HK-2 (cell line): Measurements from ENCODE around the gene AURKAIP1.
A peak's percentile ranks its signal among the peaks of the same experiment; 100 is the strongest.
"Not testable (repeated sequence)": the region's sequence is repeated elsewhere in the genome, so short reads cannot be mapped to it uniquely, and the experiment has no call there.

Source experiments
- DNase-seq: peaks from one replicate; pipeline ENCODE4 v3.0.0-alpha.2; 2018; ENCODE audit not compliant: unreplicated experiment

The AURKAIP1 gene

DNA sequence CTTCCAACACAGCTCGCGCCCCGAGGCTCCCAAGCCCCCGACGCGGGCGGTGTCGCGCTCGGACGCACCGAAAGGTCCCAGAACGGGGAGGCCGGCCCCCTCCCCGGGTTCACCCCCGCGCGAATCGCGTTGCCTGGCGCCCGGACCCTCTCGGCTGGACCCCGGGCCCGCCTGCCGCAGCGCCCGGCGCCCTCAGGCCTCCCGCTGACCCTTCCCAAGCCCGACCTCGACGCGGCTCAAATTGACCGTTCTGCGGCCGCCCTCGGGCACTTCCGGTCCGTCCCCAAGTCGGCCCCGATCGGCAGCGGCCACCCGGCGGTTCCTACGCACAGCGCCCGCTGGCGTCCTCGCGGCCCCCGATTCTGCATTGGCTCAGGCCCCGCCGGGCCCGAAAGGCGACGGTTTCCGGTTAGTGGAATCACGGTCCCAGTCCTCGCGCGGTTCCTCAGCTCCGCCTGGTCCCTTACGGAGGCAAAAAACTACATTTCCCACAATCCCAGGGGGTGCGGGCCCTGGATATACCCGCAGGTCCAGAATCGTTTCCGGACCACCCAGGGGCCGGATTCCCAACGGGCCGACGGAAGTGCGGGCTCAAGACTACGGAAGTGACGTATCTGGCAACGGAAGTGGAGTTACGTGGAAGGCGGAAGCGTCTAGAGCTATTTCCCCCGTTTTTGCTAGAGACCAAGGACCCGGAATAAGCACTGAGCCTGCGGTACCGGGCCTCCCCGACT lies at the start of gene AURKAIP1:
Gene AURKAIP1 (minus strand): TSS at position 279 of the 734 bp plus-strand sequence. CDS start 451 bp downstream, outside the sequence.
- peak; percentile 99 for DNase-seq

DNA sequence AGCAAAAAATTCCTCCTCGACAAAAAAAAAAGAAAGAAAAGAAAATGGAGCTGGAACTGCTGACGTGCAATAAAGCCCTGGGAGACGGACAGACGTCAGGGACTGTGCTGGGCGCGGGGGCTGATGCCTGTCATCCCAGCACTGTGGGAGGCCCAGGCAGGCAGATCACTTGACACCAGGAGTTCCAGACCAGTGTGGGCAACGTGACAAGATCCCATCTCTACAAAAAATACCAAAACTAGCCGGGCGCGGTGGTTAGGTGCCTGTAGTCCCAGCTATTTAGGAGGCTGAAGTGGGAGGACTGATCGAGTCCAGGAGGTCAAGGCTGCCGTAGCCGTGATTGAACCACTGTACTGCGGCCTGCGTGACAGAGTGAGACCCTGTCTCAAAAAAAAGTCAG lies 49.7 kb upstream of the AURKAIP1 start:
- no peak for DNase-seq

DNA sequence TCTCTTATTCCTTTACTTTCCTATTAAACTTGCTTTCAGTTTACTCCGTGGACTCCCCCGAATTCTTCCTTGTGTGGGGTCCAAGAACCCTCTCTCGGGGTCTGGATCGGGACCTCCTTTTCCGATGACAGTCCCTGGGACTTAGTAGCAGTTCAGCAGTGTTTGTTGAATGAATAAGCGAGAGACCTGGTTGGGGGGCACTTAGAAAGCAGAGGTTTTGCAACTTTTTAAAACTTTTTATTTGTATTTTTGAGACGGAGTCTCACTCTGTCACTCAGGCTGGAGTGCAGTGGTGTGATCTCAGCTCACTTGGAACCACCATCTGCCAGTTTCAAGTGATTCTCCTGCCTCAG lies 48.2 kb upstream of the AURKAIP1 start:
- no peak for DNase-seq

DNA sequence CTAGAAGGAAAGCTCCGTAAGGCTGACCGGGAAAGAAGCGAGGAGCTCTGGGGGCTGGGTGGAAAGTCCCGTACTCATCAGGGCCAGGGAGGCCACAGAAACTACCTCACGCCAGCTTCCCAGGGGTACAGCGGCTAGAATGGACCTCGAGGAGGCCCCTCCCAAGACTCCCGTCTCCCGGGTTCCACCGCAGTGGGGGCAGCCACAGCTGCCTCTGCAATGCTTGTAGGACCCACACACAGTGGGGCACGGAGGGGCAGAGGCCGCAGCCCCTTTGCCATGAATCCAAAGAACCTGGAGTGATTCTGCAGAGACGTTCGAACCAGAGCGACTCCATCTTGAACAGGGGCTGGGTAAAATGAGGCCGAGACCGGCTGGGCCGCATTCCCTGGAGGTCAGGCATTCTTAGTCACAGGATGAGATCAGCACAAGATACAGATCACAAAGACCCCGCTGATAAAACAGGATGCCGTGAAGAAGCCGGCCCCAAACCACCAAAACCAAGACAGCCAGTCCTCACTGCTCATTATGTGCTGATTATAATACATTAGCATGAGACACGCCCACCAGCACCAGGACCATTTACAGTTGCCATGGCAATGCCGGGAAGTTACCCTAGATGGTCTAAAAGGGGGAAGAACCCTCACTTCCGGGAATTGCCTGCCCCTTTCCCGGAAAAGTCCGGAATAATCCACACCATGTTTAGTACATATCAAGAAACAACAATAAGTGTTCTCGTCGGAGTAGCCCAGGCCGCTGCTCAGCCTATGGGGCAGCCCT lies 47.6 kb upstream of the AURKAIP1 start:
- DNase-seq, result no peak

DNA sequence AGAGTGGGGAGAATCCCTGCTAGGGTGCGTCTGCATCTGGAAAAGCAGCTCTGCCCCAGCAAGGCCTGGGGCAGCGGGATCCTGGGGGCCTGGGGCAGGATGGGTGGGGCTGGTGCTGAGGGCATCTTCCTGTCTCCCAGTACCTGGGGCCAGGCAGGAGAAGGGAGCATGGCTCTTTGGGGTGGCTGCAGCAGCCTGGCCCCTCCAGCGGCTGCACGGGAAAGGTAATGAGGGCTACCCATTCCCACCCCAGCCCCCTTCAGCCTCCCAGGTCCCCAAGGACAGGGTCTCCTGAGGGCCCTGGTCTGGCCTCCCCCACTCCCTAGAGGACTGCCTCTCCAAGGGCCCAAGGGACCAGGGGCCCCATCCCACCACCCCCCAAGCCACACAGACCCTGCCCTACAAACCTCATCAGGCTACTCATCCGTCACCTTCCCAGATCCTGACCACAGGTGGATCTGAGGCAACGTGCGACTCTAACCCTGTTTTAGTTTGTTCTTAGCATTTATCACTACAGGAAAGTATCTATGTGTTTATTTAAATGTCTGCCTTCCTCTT lies 47.0 kb upstream of the AURKAIP1 start:
- no peak for DNase-seq

DNA sequence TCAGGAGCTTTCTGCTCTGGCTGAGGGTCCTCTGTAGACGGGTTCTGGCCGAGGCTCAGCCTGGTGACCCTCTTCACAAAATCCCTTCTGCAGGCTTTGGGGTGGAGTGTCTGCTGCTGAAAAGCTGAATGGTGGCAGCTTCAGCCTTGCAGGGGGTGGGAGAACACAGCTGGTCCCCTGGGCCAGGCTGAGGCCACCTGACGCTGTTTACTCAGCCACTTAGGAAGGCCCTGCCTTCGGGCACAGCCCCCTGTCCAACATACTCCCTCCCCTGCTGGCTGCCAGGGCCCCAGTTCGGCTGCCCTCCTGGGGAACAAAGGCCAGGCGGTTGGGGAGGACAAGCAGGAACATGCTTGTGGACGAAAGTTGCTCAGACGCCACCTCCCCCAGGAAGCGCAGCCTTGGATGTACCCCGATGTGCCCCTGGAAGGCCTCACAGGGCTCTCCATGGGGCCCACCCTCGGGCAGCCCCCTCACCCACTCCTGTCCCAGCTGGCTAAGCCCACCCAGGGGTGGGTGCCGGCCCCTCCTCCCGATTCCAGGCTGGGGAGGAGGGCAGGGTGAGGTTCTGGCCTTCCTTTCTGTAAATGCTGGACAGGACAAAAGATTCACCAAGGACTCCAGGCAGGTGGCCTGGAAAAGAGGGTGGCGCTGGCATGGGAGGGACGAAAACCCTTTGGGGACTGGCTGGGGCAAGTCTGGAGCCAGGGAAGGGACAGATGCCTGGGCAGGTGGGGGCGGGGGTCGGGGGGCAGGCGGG lies 46.3 kb upstream of the AURKAIP1 start, which contains the start of gene ANKRD65:
Gene ANKRD65 (minus strand): TSS at position 130 of the 760 bp plus-strand sequence. CDS start 271 bp downstream, outside the sequence.
- no peak for DNase-seq

DNA sequence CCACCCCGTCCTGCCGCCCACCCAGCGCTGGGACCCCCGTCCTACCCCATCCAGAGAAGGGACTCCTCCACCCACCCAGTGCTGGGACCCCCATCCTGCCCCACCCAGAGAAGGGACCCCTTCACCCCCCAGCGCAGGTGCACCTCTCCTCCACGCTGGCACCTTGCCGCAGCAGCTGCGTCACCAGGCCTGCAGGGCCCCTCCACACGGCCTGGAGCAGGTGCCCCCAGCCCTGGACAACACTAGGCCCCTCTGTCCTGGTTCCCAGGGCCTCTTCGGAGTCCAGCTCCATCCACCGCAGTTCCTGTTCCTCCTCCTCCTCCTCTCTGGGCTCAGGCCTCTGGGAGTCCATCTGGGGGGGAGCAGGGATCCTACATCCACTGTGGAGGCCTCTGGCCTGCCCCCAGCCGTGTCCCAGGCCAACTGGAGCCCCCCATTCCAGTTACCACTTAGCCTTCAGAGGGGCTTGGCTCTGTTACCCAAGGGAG lies 45.7 kb upstream of the AURKAIP1 start:
- no peak for DNase-seq

DNA sequence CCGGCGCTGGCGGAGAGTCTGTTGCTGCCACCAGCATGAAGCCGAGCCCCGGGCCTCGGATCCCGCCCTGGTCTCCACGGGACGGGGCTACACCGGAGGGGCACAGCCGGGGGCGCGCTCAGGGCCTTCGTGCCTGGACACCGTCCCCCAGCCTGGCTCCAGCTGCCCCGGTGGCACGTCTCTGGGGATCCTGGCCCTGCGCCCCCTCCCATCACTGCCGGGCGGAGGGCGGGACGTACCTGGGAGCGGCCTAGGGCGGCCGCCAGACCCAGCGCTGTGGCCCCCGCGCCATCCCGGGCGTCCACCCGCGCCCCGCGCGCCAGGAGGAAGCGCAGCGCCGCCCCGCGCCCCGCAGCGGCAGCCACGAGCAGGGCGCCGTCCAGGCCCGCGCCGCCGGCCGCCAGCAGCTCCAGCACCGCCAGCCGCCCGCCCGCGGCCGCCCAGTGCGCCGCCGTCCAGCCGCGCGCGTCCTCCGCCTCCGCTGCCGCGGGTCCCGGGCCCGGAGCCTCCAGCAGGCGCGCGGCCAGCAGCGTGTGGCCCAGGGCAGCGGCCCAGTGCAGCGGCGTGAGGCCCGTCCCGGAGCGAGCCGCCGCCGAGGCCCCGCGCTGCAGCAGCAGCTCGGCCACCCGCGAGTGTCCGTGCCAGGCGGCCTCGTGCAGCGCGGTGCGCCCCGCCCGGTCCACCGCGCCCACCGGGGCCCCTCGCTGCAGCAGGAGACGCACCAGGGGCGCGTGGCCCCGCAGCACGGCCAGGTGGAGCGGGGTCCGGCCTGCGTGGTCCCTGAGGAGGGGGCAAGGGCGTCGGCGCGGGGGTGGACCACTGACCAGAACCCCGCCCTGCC lies 45.0 kb upstream of the AURKAIP1 start:
- no peak for DNase-seq

DNA sequence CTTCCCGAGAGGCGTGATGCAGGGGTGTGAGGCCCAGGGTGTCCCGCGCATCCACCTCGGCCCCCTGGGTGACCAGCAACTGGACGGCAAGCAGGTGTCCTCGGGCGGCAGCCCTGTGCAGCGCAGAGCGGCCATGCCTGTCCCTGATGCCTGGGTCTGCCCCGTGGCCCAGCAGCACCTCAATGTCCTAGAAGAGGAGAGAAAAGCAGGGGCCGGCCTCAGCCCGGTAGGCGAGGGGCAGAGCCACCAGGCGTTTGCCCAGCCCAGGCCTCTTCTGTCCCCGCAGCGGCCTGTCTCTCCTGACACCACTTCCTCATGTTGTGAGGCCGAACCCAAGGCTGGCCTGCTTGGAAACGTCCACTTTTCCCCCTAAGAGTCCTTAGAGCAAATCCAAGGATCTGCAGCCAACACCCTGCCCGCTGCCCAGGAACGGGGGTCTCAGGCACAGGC lies 44.4 kb upstream of the AURKAIP1 start:
- DNase-seq, result no peak

DNA sequence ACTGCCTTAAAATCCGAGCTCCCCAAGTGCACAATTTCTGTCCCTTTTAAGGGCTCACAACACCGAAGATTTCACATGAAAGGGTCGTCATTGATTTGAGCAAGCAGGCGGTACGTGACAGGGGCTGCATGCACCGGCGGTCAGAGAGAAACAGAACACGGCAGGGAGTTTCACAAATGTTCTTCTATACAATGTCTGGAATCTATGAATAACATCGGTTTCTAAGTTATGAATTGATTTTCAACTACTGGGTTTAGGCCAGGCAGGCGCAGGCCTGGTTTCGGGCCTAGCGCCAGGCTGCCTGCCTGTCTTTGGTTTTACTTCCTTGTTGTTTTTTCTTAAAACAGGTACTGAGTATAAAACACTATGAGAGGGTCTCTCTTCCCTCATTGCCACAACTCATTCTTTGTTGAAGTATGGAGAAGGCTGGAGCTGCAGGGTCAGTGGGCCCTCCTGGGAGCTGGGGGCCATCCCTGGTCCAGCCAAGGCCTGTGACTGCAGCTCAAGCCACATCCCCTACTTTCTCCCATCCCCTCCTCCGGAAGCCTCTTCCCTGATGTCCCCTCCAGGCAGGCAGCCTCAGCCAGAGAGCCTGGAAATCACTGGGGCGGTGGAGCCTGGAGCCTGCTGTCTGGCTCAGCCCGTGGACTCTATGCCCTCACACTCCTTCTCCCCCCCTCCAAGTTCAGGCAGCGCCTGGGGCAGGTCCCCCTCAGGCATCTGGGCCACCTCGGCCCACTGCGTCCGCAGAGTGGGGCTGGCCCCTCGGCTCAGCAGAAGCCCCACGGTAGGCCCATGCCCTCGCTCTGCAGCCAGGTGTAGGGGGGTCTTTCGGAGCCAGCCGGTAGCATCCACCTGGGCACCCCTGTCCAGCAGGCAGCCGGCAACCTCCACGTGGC lies 43.7 kb upstream of the AURKAIP1 start:
- no peak for DNase-seq

DNA sequence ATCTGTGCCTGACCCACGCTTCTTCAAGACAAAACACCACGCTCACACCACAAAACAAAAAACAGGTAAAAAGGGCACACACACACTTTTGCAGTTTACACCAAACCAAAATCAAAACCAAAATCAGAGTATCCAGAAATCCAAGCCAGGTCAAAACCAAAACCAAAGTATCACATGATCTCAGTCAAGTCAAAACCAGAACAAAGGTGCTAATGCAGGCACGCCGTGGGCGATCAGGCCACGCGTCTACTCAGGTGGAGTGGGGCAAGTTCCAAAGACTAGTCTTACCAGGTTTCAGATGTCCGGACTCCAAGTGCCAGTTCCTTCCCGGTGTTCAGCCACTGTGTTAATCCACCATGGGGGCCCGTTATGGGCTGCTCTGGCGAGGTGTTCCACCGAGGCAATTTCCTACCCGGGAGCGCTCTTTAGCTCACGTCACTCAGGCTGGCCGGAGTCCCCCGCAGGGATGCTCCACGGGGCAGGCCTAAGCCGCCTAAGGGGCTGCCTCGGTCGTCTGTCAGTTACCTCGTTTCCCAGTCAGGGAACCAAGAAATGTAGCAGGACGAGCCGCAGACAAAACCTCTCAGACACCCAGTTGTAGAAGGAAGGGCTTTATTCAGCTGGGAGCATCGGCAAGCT lies 42.9 kb upstream of the AURKAIP1 start:
- DNase-seq, result not testable (repeated sequence)

DNA sequence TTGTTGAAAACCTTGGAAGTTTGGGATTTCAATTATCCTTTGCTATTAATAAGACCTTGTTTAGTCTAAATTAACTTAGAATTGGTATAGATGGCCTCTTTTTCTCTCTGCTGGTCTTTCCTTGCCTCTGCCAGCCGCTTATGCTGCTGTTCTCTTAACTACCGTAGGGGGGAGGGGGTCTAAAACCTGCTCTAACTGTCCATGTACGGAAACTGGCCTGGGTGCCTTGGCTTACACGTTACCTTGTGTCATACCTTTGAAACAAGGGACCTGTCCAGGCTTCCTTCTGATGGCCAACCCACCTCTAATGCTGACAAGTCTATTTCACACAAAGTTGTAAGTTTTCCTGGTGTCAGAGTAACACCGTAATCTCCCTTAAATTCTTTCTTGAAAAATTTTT lies 42.4 kb upstream of the AURKAIP1 start:
- DNase-seq, result not testable (repeated sequence)

DNA sequence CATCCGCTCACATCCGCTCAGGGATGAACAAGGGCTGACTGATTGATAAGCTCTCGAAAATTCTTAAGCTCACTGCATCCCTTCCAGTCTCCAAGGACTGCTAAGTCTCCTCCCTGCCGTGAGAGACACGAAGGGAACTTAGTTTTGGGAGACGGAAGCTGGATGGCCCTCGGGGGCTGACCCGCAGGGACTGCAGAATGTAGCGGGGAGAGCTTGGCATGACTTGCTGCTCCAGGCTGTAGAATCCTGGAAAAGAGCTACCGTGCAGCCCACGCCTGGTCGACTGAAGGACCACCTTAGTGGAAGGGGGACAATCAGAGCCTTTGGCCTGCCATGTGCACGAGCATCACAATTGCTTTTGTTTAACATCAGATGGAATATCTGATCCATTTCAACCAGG lies 40.7 kb upstream of the AURKAIP1 start:
- no peak for DNase-seq

DNA sequence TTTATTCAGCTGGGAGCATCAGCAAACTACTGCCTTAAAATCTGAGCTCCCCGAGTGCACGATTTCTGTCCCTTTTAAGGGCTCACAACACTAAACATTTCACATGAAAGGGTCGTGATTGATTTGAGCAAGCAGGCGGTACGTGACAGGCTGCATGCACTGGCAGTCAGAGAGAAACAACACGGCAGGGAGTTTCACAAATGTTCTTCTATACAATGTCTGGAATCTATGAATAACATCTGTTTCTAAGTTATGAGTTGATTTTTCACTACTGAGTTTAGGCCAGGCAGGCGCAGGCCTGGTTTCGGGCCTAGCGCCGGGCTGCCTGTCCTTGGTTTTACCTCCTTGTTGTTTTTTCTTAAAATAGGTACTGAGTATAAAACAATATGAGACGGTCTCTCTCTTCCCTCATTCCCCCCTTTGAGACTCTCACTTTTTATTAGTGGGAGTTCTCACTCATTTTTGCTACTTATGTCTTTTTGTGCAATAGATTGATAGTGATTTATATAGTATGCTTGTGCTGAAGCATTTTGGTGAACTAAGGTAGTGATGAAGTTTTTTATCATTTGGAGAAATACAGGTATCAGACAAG lies 37.4 kb upstream of the AURKAIP1 start:
- DNase-seq, result not testable (repeated sequence)

DNA sequence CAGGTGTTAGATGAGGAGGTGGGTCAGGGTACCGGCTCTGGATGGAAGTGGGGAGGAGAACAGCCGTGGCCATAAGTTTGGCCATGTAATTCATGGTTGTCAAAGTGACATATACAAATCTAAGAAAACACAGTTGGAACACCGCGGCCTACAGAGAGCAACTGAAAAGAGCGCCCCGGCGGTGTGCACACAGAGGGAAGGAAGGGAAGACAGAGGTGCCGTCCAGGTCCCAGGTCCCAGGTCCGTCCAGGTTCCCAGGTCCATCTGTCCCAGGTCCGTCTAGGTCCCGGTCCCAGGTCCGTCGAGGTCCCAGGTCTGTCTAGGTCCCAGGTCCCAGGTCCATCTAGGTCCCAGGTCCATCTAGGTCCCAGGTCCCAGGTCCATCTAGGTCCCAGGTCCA lies 36.6 kb upstream of the AURKAIP1 start:
- DNase-seq, result no peak

DNA sequence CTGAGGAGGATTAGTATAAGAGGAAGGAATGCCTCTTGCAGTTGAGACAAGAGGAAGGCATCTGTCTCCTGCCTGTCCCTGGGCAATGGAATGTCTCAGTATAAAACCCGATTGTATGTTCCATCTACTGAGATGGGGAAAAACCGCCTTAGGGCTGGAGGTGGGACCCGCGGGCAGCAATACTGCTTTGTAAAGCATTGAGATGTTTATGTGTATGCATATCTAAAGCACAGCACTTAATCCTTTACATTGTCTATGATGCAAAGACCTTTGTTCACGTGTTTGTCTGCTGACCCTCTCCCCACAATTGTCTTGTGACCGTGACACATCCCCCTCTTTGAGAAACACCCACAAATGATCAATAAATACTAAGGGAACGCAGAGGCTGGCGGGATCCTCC lies 35.2 kb upstream of the AURKAIP1 start:
- not testable (repeated sequence) for DNase-seq

DNA sequence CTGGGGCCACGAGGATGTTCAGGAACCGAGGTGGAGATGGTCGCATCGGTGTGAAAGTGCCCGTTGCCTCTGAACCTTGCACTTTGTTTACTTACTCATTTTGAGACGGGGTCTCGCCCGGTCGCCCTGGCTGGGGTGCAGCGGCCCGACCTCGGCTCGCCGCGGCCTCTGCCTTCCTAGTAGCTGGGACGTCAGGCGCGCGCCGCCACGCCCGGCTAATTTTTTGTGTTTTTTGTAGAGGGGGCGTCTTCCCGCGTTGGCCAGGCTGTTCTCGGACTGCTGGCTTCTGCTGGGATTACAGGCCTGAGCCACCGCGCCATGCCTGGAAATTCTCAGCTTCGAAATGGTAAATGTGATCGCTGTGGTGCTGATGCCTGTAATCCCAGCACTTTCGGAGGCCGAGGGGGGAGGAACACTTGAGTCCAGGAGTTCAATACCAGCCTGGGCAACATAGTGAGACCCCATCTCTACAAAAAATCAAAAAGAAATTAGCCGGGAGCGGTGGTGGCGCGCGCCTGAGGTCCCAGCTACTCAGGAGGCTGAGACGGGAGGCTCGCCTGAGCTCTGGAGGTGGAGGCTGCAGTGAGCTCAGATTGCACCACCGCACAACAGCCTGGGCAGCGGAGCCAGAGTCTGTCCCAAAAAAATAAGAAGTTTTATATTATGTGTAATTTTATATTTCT lies 32.8 kb upstream of the AURKAIP1 start:
- peak; percentile 63 for DNase-seq
